ENCODE data around the gene EFHC2.

Gene EFHC2

DNA sequence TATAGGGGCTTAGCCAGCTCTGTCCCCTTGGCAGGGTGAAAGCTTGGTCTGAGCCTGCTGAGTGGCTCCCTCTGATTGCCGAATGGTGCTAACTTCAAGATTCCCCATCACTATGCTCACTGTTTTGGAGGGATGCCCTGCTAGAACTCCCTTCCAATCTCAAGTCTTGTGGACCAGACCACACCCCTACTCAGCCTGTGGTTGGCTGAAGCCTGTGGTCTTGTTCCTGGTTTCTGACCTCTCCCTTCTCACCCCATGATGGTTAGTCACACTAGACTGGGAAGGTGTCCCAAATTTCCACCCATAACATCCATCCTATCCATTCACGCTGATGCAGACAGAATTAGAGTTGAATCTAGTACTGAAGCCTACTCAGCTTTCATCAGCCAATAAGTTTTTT, 185.6 kb downstream of the EFHC2 start:
- H3K36me3 ChIP-seq (ENCODE audit: control insufficient read depth, insufficient read depth, low read length), result no peaks in the 10 kb centered on the region
- no CpG with 5 or more reads among the region's 2 CpGs for WGBS, 2 experiments (ENCODE audit: insufficient coverage in 2 of 2)
- H3K4me3 ChIP-seq (ENCODE audit: extremely low read depth, insufficient read depth, low read length, poor library complexity, severe bottlenecking), result no peak overlapping the region
- no peak overlapping the region for H3K27ac ChIP-seq (ENCODE audit: low read depth, low read length, severe bottlenecking)
- H3K4me1 ChIP-seq (ENCODE audit: control insufficient read depth, insufficient read depth, low read length, poor library complexity, severe bottlenecking), result no peaks in the 10 kb centered on the region
- H3K9me3 ChIP-seq (ENCODE audit: control insufficient read depth, low read length), result no peaks in the 10 kb centered on the region

DNA sequence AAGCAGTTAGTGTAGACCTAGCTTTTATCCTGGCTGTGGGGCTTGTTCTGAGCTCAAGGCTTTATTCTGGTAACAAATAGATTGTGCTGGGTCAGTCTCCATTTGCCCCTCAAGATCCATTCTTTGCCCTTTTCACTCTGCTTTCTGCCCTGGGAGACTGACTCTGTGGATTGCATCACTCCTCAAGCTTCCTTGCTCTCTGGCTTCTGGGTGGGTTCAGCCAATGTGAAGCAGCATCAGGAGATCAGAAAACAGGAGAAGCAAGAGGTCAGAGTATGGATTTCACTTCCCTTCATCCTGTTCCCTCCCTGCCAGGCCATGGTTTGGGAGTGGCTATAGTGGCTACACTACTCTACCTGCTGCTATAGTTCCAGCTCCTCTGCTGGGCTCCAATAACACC, 186.2 kb downstream of the EFHC2 start:
- Histone ChIP-seq H3K9me3 (ENCODE audit: control insufficient read depth, low read length) (no peaks in the 10 kb centered on the region), H3K27ac (ENCODE audit: low read depth, low read length, severe bottlenecking) (no peak overlapping the region), H3K4me1 (ENCODE audit: control insufficient read depth, insufficient read depth, low read length, poor library complexity, severe bottlenecking) (no peaks in the 10 kb centered on the region), H3K4me3 (ENCODE audit: extremely low read depth, insufficient read depth, low read length, poor library complexity, severe bottlenecking) (no peak overlapping the region), H3K36me3 (ENCODE audit: control insufficient read depth, insufficient read depth, low read length) (no peaks in the 10 kb centered on the region)

DNA sequence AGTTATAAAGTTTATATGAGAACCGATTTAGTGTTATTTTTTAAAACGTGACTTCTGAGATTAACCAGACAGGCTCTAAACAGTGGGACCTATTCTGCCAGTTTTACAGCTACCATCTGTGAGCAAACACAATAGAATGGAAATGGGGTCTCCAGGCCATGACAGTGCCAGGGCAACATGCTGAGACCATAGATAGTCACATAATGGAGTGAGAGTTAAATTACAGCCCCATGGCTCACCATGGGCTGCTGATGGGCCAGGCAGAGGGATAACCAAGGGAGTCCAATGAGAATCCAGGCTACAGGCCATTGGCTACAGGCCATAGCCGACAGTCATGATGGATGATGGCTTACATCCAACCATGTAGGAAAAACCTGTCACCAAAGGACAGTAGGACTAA, 186.7 kb downstream of the EFHC2 start:
- Histone ChIP-seq H3K27ac (ENCODE audit: low read depth, low read length, severe bottlenecking) (no peak overlapping the region), H3K4me3 (ENCODE audit: extremely low read depth, insufficient read depth, low read length, poor library complexity, severe bottlenecking) (no peak overlapping the region), H3K4me1 (ENCODE audit: control insufficient read depth, insufficient read depth, low read length, poor library complexity, severe bottlenecking) (no peaks in the 10 kb centered on the region), H3K36me3 (ENCODE audit: control insufficient read depth, insufficient read depth, low read length) (no peaks in the 10 kb centered on the region), H3K9me3 (ENCODE audit: control insufficient read depth, low read length) (no peaks in the 10 kb centered on the region)
- 88% methylated on average over 1 of the region's 3 CpGs; no CpG with 5 or more reads in 1 of the 2 experiments for WGBS, 2 experiments (ENCODE audit: insufficient coverage in 2 of 2)

DNA sequence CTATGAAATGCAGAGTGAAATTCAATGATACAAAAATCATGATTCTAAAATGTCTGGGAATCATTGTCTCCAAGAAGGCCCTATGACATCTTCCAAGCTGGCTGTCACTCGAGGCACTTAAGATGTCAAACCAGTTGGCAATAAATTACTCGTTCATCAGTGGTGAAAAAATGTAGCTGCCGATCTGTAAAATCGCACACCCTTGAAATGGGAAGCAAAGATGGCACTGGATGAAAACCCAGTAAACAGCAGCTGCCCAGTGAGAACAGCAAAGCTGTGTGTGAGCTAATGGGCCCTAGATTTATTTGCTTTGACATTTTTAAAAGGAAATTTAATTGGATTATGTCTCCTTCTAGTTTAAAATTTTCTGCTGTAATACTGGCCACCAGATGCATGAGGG, 188.3 kb downstream of the EFHC2 start:
- Histone ChIP-seq H3K4me3 (ENCODE audit: extremely low read depth, insufficient read depth, low read length, poor library complexity, severe bottlenecking) (no peak overlapping the region), H3K27ac (ENCODE audit: low read depth, low read length, severe bottlenecking) (no peak overlapping the region), H3K4me1 (ENCODE audit: control insufficient read depth, insufficient read depth, low read length, poor library complexity, severe bottlenecking) (no peaks in the 10 kb centered on the region), H3K9me3 (ENCODE audit: control insufficient read depth, low read length) (no peaks in the 10 kb centered on the region), H3K36me3 (ENCODE audit: control insufficient read depth, insufficient read depth, low read length) (no peaks in the 10 kb centered on the region)
- 93 to 100% methylated on average over 2 to 4 of the region's 4 CpGs for WGBS, 2 experiments (ENCODE audit: insufficient coverage in 2 of 2)

DNA sequence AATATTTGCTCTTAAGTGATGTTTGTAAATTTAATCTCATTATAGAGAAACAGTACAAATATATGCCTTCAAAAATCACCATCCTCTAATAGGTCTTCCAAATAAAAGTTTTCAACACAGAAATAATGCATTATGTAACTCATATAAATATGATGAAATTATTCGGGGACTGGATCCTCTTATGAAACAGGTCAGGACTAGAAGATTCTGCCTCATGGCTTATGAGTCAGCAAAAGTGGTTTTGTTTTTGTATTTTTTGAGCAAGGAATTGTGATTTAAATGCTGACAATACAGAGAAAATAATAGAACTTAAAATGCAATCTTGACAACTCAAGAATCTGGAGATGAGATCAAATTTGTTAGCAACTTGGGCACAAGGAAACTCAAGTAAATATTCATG, 190.6 kb downstream of the EFHC2 start:
- no CpG with 5 or more reads among the region's 1 CpG for WGBS, 2 experiments (ENCODE audit: insufficient coverage in 2 of 2)
- Histone ChIP-seq H3K36me3 (ENCODE audit: control insufficient read depth, insufficient read depth, low read length) (no peaks in the 10 kb centered on the region), H3K9me3 (ENCODE audit: control insufficient read depth, low read length) (no peaks in the 10 kb centered on the region), H3K27ac (ENCODE audit: low read depth, low read length, severe bottlenecking) (no peak overlapping the region), H3K4me1 (ENCODE audit: control insufficient read depth, insufficient read depth, low read length, poor library complexity, severe bottlenecking) (no peaks in the 10 kb centered on the region), H3K4me3 (ENCODE audit: extremely low read depth, insufficient read depth, low read length, poor library complexity, severe bottlenecking) (no peak overlapping the region)

DNA sequence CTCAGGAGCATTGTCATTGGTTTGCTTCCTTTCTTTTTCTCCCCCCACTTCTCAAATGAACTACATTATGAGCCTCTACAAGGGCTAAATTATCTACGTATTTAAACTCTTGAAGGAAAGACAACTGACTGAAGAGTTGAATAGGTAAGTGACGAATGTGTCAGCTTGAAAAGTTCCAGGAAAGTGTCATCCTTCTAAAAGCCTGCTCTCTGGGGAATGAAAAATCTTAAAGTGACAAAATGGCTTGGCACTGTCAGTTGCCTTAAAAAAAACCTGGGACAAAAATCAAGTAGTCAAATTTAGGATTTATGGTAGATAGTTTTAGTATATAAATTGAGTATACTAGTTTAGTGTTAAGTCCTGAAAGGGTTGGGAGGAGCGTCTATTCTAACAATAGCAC, 196.3 kb downstream of the EFHC2 start:
- no peaks in the 10 kb centered on the region for H3K9me3 ChIP-seq (ENCODE audit: control insufficient read depth, low read length)
- WGBS, 2 experiments (ENCODE audit: insufficient coverage in 2 of 2), result 100% methylated on average over 1 of the region's 3 CpGs; no CpG with 5 or more reads in 1 of the 2 experiments
- H3K4me3 ChIP-seq (ENCODE audit: extremely low read depth, insufficient read depth, low read length, poor library complexity, severe bottlenecking), result no peak overlapping the region
- no peaks in the 10 kb centered on the region for H3K36me3 ChIP-seq (ENCODE audit: control insufficient read depth, insufficient read depth, low read length)
- H3K4me1 ChIP-seq (ENCODE audit: control insufficient read depth, insufficient read depth, low read length, poor library complexity, severe bottlenecking), result no peaks in the 10 kb centered on the region
- no peak overlapping the region for H3K27ac ChIP-seq (ENCODE audit: low read depth, low read length, severe bottlenecking)

DNA sequence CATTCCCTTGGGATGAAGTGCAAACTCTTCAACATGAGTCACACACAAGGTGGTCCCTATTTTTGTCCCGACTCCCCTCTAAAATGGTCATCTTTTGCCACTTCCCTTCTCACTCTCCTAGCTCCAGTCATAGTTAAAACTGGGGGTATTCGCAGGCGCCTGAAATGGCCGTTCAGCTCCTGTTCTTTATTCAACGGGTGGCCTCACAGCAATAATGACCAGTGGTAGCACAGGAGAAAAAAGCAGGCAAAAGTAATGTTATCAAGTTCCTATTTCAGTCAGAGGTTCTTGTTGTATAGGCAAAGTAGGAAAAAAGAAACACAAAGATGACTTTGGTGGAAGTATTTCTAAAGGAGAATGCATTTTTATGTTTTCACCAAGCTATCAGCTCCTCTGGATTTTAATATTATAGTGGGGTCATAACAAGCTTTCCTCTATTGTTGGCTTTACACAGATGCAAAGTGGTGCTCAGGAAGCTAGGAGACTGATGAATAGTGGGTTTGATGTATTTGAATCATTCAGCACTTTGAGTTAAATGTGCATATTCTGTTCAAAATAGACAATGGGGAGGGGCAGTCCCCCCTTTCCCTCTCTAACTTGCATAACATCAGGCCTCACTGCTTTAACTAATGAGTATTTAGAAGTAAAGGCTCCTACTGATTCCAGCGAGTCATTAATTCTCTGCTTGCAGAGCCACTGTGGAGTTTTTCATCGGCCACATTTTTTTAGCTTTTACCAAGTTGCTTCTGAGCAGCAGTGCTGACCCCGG, 199.1 kb downstream of the EFHC2 start:
- no peak overlapping the region for H3K27ac ChIP-seq (ENCODE audit: low read depth, low read length, severe bottlenecking)
- 83% methylated on average over 1 of the region's 8 CpGs; no CpG with 5 or more reads in 1 of the 2 experiments for WGBS, 2 experiments (ENCODE audit: insufficient coverage in 2 of 2)
- H3K9me3 ChIP-seq (ENCODE audit: control insufficient read depth, low read length), result no peaks in the 10 kb centered on the region
- no peaks in the 10 kb centered on the region for H3K4me1 ChIP-seq (ENCODE audit: control insufficient read depth, insufficient read depth, low read length, poor library complexity, severe bottlenecking)
- no peak overlapping the region for H3K4me3 ChIP-seq (ENCODE audit: extremely low read depth, insufficient read depth, low read length, poor library complexity, severe bottlenecking)
- H3K36me3 ChIP-seq (ENCODE audit: control insufficient read depth, insufficient read depth, low read length), result no peaks in the 10 kb centered on the region

DNA sequence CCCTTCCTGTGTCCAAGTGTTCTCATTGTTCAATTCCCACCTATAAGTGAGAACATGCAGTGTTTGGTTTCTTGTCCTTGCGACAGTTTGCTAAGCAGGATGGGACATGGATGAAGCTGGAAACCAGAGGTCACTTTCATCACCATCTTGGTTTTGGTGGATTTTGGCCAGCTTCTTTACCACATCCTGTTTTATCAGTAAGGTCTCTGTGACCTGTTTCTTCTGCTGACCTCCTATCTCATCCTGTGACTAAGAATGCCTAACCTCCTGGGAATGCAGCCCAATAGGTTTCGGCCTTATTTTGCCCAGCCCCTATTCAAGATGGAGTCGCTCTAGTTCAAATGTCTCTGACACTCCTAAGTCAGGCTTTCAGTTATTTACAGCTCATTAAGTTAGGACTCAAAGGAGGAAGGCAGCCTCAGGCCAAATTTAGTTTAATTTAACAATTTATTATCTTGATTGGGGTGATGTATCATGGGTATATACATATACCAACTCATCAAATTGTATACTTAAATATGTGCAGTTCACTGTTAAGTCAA, 200.3 kb downstream of the EFHC2 start:
- WGBS, 2 experiments (ENCODE audit: insufficient coverage in 2 of 2), result 100% methylated on average over 1 of the region's 3 CpGs; no CpG with 5 or more reads in 1 of the 2 experiments

DNA sequence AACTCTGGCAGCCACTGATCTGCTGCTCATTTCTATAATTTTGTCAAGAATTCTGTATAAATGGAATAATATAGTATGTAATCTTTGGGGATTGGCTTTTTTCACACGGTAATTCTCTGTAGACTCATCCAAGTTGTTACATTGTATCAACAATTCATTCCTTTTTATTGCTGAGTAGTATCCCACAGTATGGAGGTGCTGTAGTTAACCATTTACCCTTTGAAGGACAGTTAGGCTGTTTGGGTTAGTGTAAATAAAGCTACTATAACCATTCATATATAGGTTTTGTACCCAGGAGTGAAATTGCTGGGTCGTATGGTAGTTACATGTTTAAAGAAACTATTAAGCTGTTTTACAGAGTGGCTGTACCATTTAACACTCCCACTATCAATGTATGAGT, 213.3 kb downstream of the EFHC2 start:
- no peak overlapping the region for H3K4me3 ChIP-seq (ENCODE audit: extremely low read depth, insufficient read depth, low read length, poor library complexity, severe bottlenecking)
- no CpG with 5 or more reads among the region's 2 CpGs for WGBS, 2 experiments (ENCODE audit: insufficient coverage in 2 of 2)
- no peaks in the 10 kb centered on the region for H3K9me3 ChIP-seq (ENCODE audit: control insufficient read depth, low read length)
- H3K27ac ChIP-seq (ENCODE audit: low read depth, low read length, severe bottlenecking), result no peak overlapping the region
- no peaks in the 10 kb centered on the region for H3K36me3 ChIP-seq (ENCODE audit: control insufficient read depth, insufficient read depth, low read length)
- H3K4me1 ChIP-seq (ENCODE audit: control insufficient read depth, insufficient read depth, low read length, poor library complexity, severe bottlenecking), result no peaks in the 10 kb centered on the region

More for the DNA sequence above, 200.3 kb downstream of the EFHC2 start:
- Histone ChIP-seq H3K4me1 (ENCODE audit: control insufficient read depth, insufficient read depth, low read length, poor library complexity, severe bottlenecking) (no peaks in the 10 kb centered on the region), H3K27ac (ENCODE audit: low read depth, low read length, severe bottlenecking) (no peak overlapping the region), H3K36me3 (ENCODE audit: control insufficient read depth, insufficient read depth, low read length) (no peaks in the 10 kb centered on the region), H3K9me3 (ENCODE audit: control insufficient read depth, low read length) (no peaks in the 10 kb centered on the region), H3K4me3 (ENCODE audit: extremely low read depth, insufficient read depth, low read length, poor library complexity, severe bottlenecking) (no peak overlapping the region)

DNA sequence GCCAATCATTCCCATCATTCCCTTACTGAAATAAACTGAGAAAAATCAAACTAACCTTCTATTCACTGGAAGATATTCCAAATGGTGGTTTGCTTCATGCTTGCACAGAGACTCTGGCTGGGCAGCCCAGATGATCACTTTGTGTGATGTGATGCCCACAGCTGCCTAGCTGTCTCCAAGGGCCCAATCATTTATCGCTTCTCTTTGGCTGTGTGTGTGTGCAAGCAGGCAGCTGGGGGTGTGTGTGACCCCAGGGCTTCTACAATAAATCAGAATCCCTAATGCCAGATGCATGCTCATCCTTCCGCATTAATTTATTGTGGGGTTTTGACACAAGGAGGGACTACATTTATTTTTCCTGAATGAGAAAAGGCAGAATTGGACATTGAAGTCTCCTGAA, 230.1 kb downstream of the EFHC2 start:
- 100% methylated on average over 1 of the region's 2 CpGs; no CpG with 5 or more reads in 1 of the 2 experiments for WGBS, 2 experiments (ENCODE audit: insufficient coverage in 2 of 2)
- Histone ChIP-seq H3K36me3 (ENCODE audit: control insufficient read depth, insufficient read depth, low read length) (no peaks in the 10 kb centered on the region), H3K27ac (ENCODE audit: low read depth, low read length, severe bottlenecking) (no peak overlapping the region), H3K4me3 (ENCODE audit: extremely low read depth, insufficient read depth, low read length, poor library complexity, severe bottlenecking) (no peak overlapping the region), H3K4me1 (ENCODE audit: control insufficient read depth, insufficient read depth, low read length, poor library complexity, severe bottlenecking) (no peaks in the 10 kb centered on the region), H3K9me3 (ENCODE audit: control insufficient read depth, low read length) (no peaks in the 10 kb centered on the region)

DNA sequence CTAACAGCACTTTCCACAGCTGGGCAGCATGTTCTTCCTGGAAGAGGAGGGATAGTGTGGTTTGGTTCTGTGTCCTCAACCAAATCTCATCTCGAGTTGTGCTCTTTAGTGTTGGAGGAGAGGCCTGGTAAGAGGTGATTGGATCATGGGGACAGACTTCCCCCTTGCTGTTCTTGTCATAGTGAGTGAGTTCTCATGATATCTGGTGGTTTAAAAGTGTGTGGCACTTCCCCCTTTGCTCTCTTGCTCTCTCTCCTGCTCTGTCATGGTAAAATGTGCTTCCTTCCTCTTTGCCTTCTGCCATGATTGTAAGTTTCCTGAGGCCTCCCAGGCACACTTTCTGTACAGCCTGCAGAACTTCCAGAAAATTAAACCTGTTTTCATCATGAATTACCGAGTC, 236.6 kb downstream of the EFHC2 start:
- H3K4me3 ChIP-seq (ENCODE audit: extremely low read depth, insufficient read depth, low read length, poor library complexity, severe bottlenecking), result no peak overlapping the region
- H3K9me3 ChIP-seq (ENCODE audit: control insufficient read depth, low read length), result no peaks in the 10 kb centered on the region
- no peaks in the 10 kb centered on the region for H3K4me1 ChIP-seq (ENCODE audit: control insufficient read depth, insufficient read depth, low read length, poor library complexity, severe bottlenecking)
- no peak overlapping the region for H3K27ac ChIP-seq (ENCODE audit: low read depth, low read length, severe bottlenecking)
- WGBS, 2 experiments (ENCODE audit: insufficient coverage in 2 of 2), result no CpG with 5 or more reads among the region's 2 CpGs
- H3K36me3 ChIP-seq (ENCODE audit: control insufficient read depth, insufficient read depth, low read length), result no peaks in the 10 kb centered on the region

Data from mesodermal cell (in vitro differentiated cells).